Endodermal cell (in vitro differentiated cells): ENCODE data around the gene SPATS2. TPM values are rescaled to one million over a fixed set of nuclear protein-coding genes. Genes with fewer than 3 reads are reported as not detected.

Experiments used
- DNase-seq: peaks from one replicate; pipeline ENCODE4 v3.0.0-alpha.2; 2017
- H3K27ac ChIP-seq: 2 replicates; pipeline ENCODE4 v1.5.1; 2013; ENCODE audit warnings: mild to moderate bottlenecking, low read depth, low read length, moderate library complexity
- H3K27me3 ChIP-seq: 2 replicates; pipeline ENCODE4 v1.6.1; 2013; ENCODE audit warnings: mild to moderate bottlenecking, low read length, moderate library complexity; ENCODE audit not compliant: insufficient read depth, control insufficient read depth, poor library complexity, severe bottlenecking
- H3K36me3 ChIP-seq: 2 replicates; pipeline ENCODE4 v1.7.0; 2013; ENCODE audit warnings: mild to moderate bottlenecking, low read length, moderate library complexity; ENCODE audit not compliant: control insufficient read depth, insufficient read depth
- H3K4me1 ChIP-seq: one replicate; pipeline ENCODE4 v1.7.0; 2013; ENCODE audit warnings: low read length; ENCODE audit not compliant: control insufficient read depth, insufficient read depth
- H3K4me3 ChIP-seq: 2 replicates; pipeline ENCODE4 v1.5.1; 2013; ENCODE audit warnings: mild to moderate bottlenecking, low read length, moderate library complexity
- H3K9ac ChIP-seq: 2 replicates; pipeline ENCODE4 v1.6.1; 2013; ENCODE audit warnings: mild to moderate bottlenecking, low read length, moderate library complexity; ENCODE audit not compliant: poor library complexity, severe bottlenecking; ENCODE audit errors: extremely low read depth
- H3K9me3 ChIP-seq: 2 replicates; pipeline ENCODE4 v1.6.1; 2013; ENCODE audit warnings: mild to moderate bottlenecking, low read length, moderate library complexity; ENCODE audit not compliant: control insufficient read depth
- H3K27ac Mint-ChIP-seq: 2 replicates; pipeline ENCODE4 v1.8.0; 2020; ENCODE audit warnings: mixed read lengths
- H3K27me3 Mint-ChIP-seq: 2 replicates; pipeline ENCODE4 v1.8.0; 2021; ENCODE audit warnings: mild to moderate bottlenecking, mixed read lengths; ENCODE audit not compliant: insufficient read depth
- H3K36me3 Mint-ChIP-seq: 2 replicates; pipeline ENCODE4 v1.8.0; 2020; ENCODE audit warnings: low read depth, mixed read lengths
- H3K4me1 Mint-ChIP-seq: 2 replicates; pipeline ENCODE4 v1.8.0; 2020; ENCODE audit warnings: mixed read lengths
- H3K4me3 Mint-ChIP-seq: 2 replicates; pipeline ENCODE4 v1.8.0; 2020; ENCODE audit warnings: mild to moderate bottlenecking, moderate library complexity, mixed read lengths
- H3K9me3 Mint-ChIP-seq: 2 replicates; pipeline ENCODE4 v1.8.0; 2020; ENCODE audit warnings: mild to moderate bottlenecking, mixed read lengths
- CTCF ChIP-seq: fragments of 200-600 bp; sonication (generic); conservative IDR thresholded peaks from 2 replicates; pipeline ENCODE4 v1.5.0; 2021; ENCODE audit warnings: antibody characterized with exemption, mild to moderate bottlenecking
- WGBS, 2 experiments: methylation state at CpG; one replicate each; pipeline versions ENCODE4 v1.1.5 to v1.1.7; 2013; ENCODE audit warnings: missing lambda C conversion rate in 2 of 2, mixed read lengths in 1 of 2; ENCODE audit not compliant: insufficient coverage in 1 of 2, insufficient read length in 1 of 2; 5-methylcytosine and 5-hydroxymethylcytosine counted together
- total RNA-seq, 2 donors: library from RNA; stranded (reverse); fragmentation: NEBNext Ultra II Directional in 1 of 2; extraction: Animal tissue kit (Norgen Biotek cat#: 25700) in 1 of 2; gene quantifications; 2 replicates in 1 of 2; 3 replicates in 1 of 2; pipeline ENCODE4 v1.2.1, GENCODE V29; 2021

Gene SPATS2
- total RNA-seq, 2 donors from 2014 or later: 50.2 to 64.8 TPM

GRCh38 chr12:49340095-49340870 is 27.0 kb upstream of the SPATS2 start:
- Histone ChIP-seq H3K4me1 (peaks cover 5% of the 10 kb centered on the region), H3K27me3 (peaks cover 99% of the 10 kb centered on the region), H3K27ac (peak overlapping the region; percentile 90), H3K36me3 (no peaks in the 10 kb centered on the region), H3K9me3 (no peaks in the 10 kb centered on the region), H3K9ac (no peak overlapping the region), H3K4me3 (no peak overlapping the region)
- no peak for DNase-seq
- Mint-ChIP-seq H3K4me3 (no peak overlapping the region), H3K27me3 (peaks cover 98% of the 10 kb centered on the region), H3K9me3 (no peaks in the 10 kb centered on the region), H3K4me1 (peaks cover 20% of the 10 kb centered on the region), H3K36me3 (no peaks in the 10 kb centered on the region), H3K27ac (no peak overlapping the region)
- no peak for TF ChIP-seq CTCF
- 58 to 69% methylated on average over 5 to 6 of the region's 6 CpGs for WGBS, 2 experiments

- Histone ChIP-seq H3K27me3 (peaks cover 98% of the 10 kb centered on the region), H3K9me3 (no peaks in the 10 kb centered on the region), H3K4me1 (peaks cover 5% of the 10 kb centered on the region), H3K36me3 (no peaks in the 10 kb centered on the region), H3K9ac (no peak overlapping the region), H3K27ac (no peak overlapping the region), H3K4me3 (no peak overlapping the region)
- Mint-ChIP-seq H3K4me3 (peak overlapping the region; percentile 56), H3K27me3 (peaks cover 99% of the 10 kb centered on the region), H3K4me1 (peaks cover 21% of the 10 kb centered on the region), H3K9me3 (no peaks in the 10 kb centered on the region), H3K27ac (no peak overlapping the region), H3K36me3 (no peaks in the 10 kb centered on the region)
- DNase-seq: peak; percentile 72
- WGBS, 2 experiments: 28 to 32% methylated on average over 8 to 14 of the region's 14 CpGs
- no peak for TF ChIP-seq CTCF
Measured at GRCh38 chr12:49340971-49341776, 26.1 kb upstream of the SPATS2 start.

GRCh38 chr12:49341777-49342065 is 25.5 kb upstream of the SPATS2 start:
- peaks cover 98% of the 10 kb centered on the region for H3K27me3 ChIP-seq
- no peak for DNase-seq
- no peak overlapping the region for H3K27ac Mint-ChIP-seq
- TF ChIP-seq CTCF: no peak
- peaks cover 5% of the 10 kb centered on the region for H3K4me1 ChIP-seq
- peak overlapping the region; percentile 56 for H3K4me3 Mint-ChIP-seq
- H3K36me3 ChIP-seq: no peaks in the 10 kb centered on the region
- no peaks in the 10 kb centered on the region for H3K9me3 ChIP-seq
- no peak overlapping the region for H3K27ac ChIP-seq
- peaks cover 21% of the 10 kb centered on the region for H3K4me1 Mint-ChIP-seq
- 13 to 40% methylated on average over 3 to 21 of the region's 21 CpGs for WGBS, 2 experiments
- H3K9ac ChIP-seq: no peak overlapping the region
- H3K36me3 Mint-ChIP-seq: no peaks in the 10 kb centered on the region
- H3K27me3 Mint-ChIP-seq: peaks cover 99% of the 10 kb centered on the region
- no peaks in the 10 kb centered on the region for H3K9me3 Mint-ChIP-seq
- peak overlapping the region; percentile 74 for H3K4me3 ChIP-seq
